Activated naive CD4-positive, alpha-beta T cell treated with anti-CD3 and anti-CD28 coated beads for 36 hours (primary cell): ENCODE measurements around the gene APOL6. TPM values are rescaled to one million over a fixed set of nuclear protein-coding genes. Genes with fewer than 3 reads are reported as not detected.
A peak's percentile ranks its signal among the peaks of the same experiment; 100 is the strongest.
"Not testable (repeated sequence)": the region's sequence is repeated elsewhere in the genome, so short reads cannot be mapped to it uniquely, and the experiment has no call there.

Experiments used
- CTCF ChIA-PET: fragments of 350-600 bp; sonication (Branson Sonifier 250); formaldehyde crosslinking; loops from one replicate; lab custom pipeline; 2021; ENCODE audit warnings: antibody characterized with exemption; lab: Charles Lee
- DNase-seq: peaks from one replicate; pipeline ENCODE4 v3.0.0-alpha.2; 2020
- H3K27ac Mint-ChIP-seq: one replicate; pipeline ENCODE4 v1.8.0; 2021; ENCODE audit warnings: mild to moderate bottlenecking, mixed read lengths
- H3K27me3 Mint-ChIP-seq: one replicate; pipeline ENCODE4 v1.8.0; 2021; ENCODE audit warnings: low read depth, mixed read lengths
- H3K36me3 Mint-ChIP-seq: one replicate; pipeline ENCODE4 v1.8.0; 2021; ENCODE audit warnings: low read depth, mixed read lengths
- H3K4me1 Mint-ChIP-seq: one replicate; pipeline ENCODE4 v1.8.0; 2021; ENCODE audit warnings: low read depth, mixed read lengths
- H3K4me3 Mint-ChIP-seq: one replicate; pipeline ENCODE4 v1.8.0; 2021; ENCODE audit warnings: mild to moderate bottlenecking, moderate library complexity, mixed read lengths
- H3K9me3 Mint-ChIP-seq: one replicate; pipeline ENCODE4 v1.8.0; 2021; ENCODE audit warnings: mixed read lengths
- intact Hi-C: fragments of 100-400 bp; cut with micrococcal nuclease; formaldehyde crosslinking; loops from one replicate; pipeline ENCODE4 v1.15.1; 2023
- total RNA-seq, 2 experiments: library from RNA; stranded (reverse); gene quantifications; one replicate each; pipeline ENCODE4 v1.2.3, GENCODE V29; 2021

APOL6 gene
- total RNA-seq, 2 experiments from 2014 or later = 33.6 to 33.8 TPM

GRCh38 chr22:35666699-35667098 is 18.5 kb downstream of the APOL6 start:
- DNase-seq, H3K27ac Mint-ChIP-seq, CTCF ChIA-PET, intact Hi-C loops, H3K27me3 Mint-ChIP-seq, H3K4me3 Mint-ChIP-seq: not testable (repeated sequence)
- H3K4me1 Mint-ChIP-seq = peaks cover 19% of the 10 kb centered on the region
- H3K9me3 Mint-ChIP-seq = peaks cover 29% of the 10 kb centered on the region
- peaks cover 43% of the 10 kb centered on the region for H3K36me3 Mint-ChIP-seq

DNA sequence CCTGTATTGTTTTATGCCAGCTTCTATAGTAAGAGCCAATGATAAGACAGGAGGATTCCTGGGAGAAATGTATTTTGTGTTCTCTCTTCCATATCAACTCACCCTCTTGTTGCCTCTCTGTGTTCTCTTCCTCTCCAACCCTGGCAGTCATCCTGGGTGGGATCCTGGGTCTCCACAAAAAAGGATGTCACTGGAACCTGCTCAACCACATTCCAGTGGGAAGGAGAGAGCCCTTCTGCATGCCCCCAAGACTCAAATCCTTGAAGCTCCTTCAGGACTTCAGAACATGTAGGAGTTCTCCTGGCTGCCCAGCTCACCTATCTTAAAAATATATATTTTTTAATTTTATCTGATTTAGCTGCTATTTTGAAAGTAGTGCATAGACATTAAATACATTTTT is 26.1 kb downstream of the APOL6 start:
- Mint-ChIP-seq H3K27ac (no peak overlapping the region), H3K36me3 (peaks cover 17% of the 10 kb centered on the region), H3K4me3 (no peak overlapping the region), H3K4me1 (peaks cover 12% of the 10 kb centered on the region), H3K27me3 (no peaks in the 10 kb centered on the region), H3K9me3 (peaks cover 45% of the 10 kb centered on the region)
- intact Hi-C loops = no loop called here
- CTCF ChIA-PET = no interaction called here
- DNase-seq = no peak

- not testable (repeated sequence) for H3K4me3 Mint-ChIP-seq, H3K27ac Mint-ChIP-seq
Measured at GRCh38 chr22:35676065-35676464, 27.8 kb downstream of the APOL6 start.

GRCh38 chr22:35677460-35678187 is 29.4 kb downstream of the APOL6 start:
- Mint-ChIP-seq H3K36me3 (peaks cover 17% of the 10 kb centered on the region), H3K4me1 (peaks cover 26% of the 10 kb centered on the region), H3K27ac (no peak overlapping the region), H3K27me3 (no peaks in the 10 kb centered on the region), H3K9me3 (peaks cover 49% of the 10 kb centered on the region), H3K4me3 (no peak overlapping the region)
- DNase-seq = no peak
- intact Hi-C loops = no loop called here
- CTCF ChIA-PET = interaction anchor here (0.5 to 1.2 kb wide), 2 partner anchors 50 to 198 kb away, joined by 3 to 4 read pairs; no protein-coding TSS in a partner anchor

More at GRCh38 chr22:35676065-35676464, 27.8 kb downstream of the APOL6 start:
- DNase-seq, intact Hi-C loops, CTCF ChIA-PET, H3K27me3 Mint-ChIP-seq: not testable (repeated sequence)
- Mint-ChIP-seq H3K9me3 (peaks cover 47% of the 10 kb centered on the region), H3K4me1 (peaks cover 26% of the 10 kb centered on the region), H3K36me3 (peaks cover 20% of the 10 kb centered on the region)

DNA sequence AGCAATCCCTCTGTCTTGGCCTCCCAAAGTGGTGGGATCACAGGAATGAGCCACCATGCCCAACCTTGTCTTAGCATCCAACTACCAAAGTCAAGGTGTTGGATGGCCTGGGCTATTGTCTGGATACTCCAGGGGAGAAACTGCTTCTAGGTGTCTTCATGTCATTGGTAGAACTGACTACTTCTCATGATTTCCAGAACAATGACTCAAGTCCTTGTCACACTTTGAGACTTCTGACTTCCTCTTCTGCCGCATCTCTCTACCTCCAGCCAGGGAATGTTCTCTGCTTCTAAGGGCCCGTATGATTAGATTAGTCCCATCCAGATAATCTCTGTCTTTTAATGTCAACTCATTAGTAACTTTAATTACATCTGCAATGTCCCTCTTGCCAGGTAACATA is 30.6 kb downstream of the APOL6 start:
- Mint-ChIP-seq H3K4me3 (no peak overlapping the region), H3K4me1 (peaks cover 26% of the 10 kb centered on the region), H3K36me3 (peaks cover 17% of the 10 kb centered on the region), H3K9me3 (peaks cover 45% of the 10 kb centered on the region), H3K27ac (peak overlapping the region; percentile 80), H3K27me3 (no peaks in the 10 kb centered on the region)
- DNase-seq = peak; percentile 16
- intact Hi-C loops = loop anchor here (1.0 kb wide), 2 partner anchors 19 to 31 kb away; partner anchors contain the start of gene APOL6
- CTCF ChIA-PET = interaction anchor here (0.5 to 1.2 kb wide), 2 partner anchors 8 to 51 kb away, joined by 3 to 4 read pairs; no protein-coding TSS in a partner anchor

GRCh38 chr22:35679492-35679891 is 31.2 kb downstream of the APOL6 start:
- peak overlapping the region; percentile 80 for H3K27ac Mint-ChIP-seq
- intact Hi-C loops = loop anchor here (1.0 kb wide), 2 partner anchors 19 to 31 kb away; partner anchors contain the start of gene APOL6
- H3K4me3 Mint-ChIP-seq, CTCF ChIA-PET, H3K27me3 Mint-ChIP-seq: not testable (repeated sequence)
- DNase-seq = peak; percentile 80
- H3K4me1 Mint-ChIP-seq = peaks cover 26% of the 10 kb centered on the region
- H3K9me3 Mint-ChIP-seq = peaks cover 45% of the 10 kb centered on the region
- H3K36me3 Mint-ChIP-seq = peaks cover 17% of the 10 kb centered on the region

GRCh38 chr22:35681454-35682052 is 33.3 kb downstream of the APOL6 start:
- Mint-ChIP-seq H3K27me3 (no peaks in the 10 kb centered on the region), H3K9me3 (peaks cover 33% of the 10 kb centered on the region), H3K4me3 (no peak overlapping the region), H3K27ac (no peak overlapping the region), H3K4me1 (peaks cover 25% of the 10 kb centered on the region), H3K36me3 (peaks cover 7% of the 10 kb centered on the region)
- CTCF ChIA-PET = no interaction called here
- DNase-seq = no peak
- intact Hi-C loops = no loop called here

- peaks cover 23% of the 10 kb centered on the region for H3K4me1 Mint-ChIP-seq
- peaks cover 22% of the 10 kb centered on the region for H3K9me3 Mint-ChIP-seq
- no peak for DNase-seq
- CTCF ChIA-PET = interaction anchor here (1.1 kb wide), 1 partner anchor 19 kb away, joined by 3 read pairs; no protein-coding TSS in a partner anchor
- H3K27me3 Mint-ChIP-seq = no peaks in the 10 kb centered on the region
- intact Hi-C loops = no loop called here
- peaks cover 7% of the 10 kb centered on the region for H3K36me3 Mint-ChIP-seq
- H3K27ac Mint-ChIP-seq = no peak overlapping the region
- H3K4me3 Mint-ChIP-seq = no peak overlapping the region
Measured at GRCh38 chr22:35683560-35683959, 35.3 kb downstream of the APOL6 start.

DNA sequence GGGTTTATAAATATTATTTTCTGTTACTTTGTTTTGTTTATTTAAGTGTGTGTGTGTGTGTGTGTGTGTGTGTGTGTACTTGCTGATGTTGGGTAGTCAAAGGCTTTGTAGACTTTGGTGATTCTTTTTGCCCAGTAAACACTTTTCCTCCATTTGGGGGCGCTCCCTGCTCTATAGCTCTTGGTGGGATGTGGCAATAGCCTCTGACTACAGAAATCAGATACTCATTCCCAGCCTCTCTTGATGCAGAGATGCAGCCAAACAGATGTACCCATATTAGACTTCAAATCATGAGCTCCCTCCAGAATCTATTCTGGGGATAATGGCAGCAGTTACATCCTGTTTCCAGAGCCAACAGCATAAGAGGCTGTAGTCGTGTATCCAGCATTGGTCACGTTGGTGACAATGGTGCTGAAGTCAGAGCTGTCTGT is 36.0 kb downstream of the APOL6 start:
- CTCF ChIA-PET = interaction anchor here (0.6 to 1.1 kb wide), 4 partner anchors 19 to 77 kb away, joined by 3 to 4 read pairs (median 3); no protein-coding TSS in a partner anchor
- Mint-ChIP-seq H3K4me3 (no peak overlapping the region), H3K36me3 (peaks cover 3% of the 10 kb centered on the region), H3K4me1 (peaks cover 15% of the 10 kb centered on the region), H3K27me3 (no peaks in the 10 kb centered on the region), H3K27ac (no peak overlapping the region), H3K9me3 (peaks cover 14% of the 10 kb centered on the region)
- intact Hi-C loops = no loop called here
- no peak for DNase-seq

- no peak overlapping the region for H3K27ac Mint-ChIP-seq
- no peaks in the 10 kb centered on the region for H3K27me3 Mint-ChIP-seq
- H3K4me1 Mint-ChIP-seq = peaks cover 11% of the 10 kb centered on the region
- no peak for DNase-seq
- H3K9me3 Mint-ChIP-seq = peaks cover 12% of the 10 kb centered on the region
- intact Hi-C loops = no loop called here
- peaks cover 3% of the 10 kb centered on the region for H3K36me3 Mint-ChIP-seq
- CTCF ChIA-PET = interaction anchor here (0.6 to 1.1 kb wide), 4 partner anchors 20 to 77 kb away, joined by 3 to 4 read pairs (median 3); no protein-coding TSS in a partner anchor
- H3K4me3 Mint-ChIP-seq = no peak overlapping the region
Measured at GRCh38 chr22:35684732-35685131, 36.5 kb downstream of the APOL6 start.

GRCh38 chr22:35685731-35686130 is 37.5 kb downstream of the APOL6 start:
- no peaks in the 10 kb centered on the region for H3K27me3 Mint-ChIP-seq
- intact Hi-C loops = no loop called here
- peaks cover 3% of the 10 kb centered on the region for H3K4me1 Mint-ChIP-seq
- peaks cover 11% of the 10 kb centered on the region for H3K9me3 Mint-ChIP-seq
- no peak overlapping the region for H3K27ac Mint-ChIP-seq
- peaks cover 2% of the 10 kb centered on the region for H3K36me3 Mint-ChIP-seq
- H3K4me3 Mint-ChIP-seq = no peak overlapping the region
- CTCF ChIA-PET = no interaction called here
- DNase-seq = no peak

GRCh38 chr22:35686298-35686697 is 38.1 kb downstream of the APOL6 start:
- Mint-ChIP-seq H3K36me3 (no peaks in the 10 kb centered on the region), H3K4me1 (no peaks in the 10 kb centered on the region), H3K9me3 (peaks cover 7% of the 10 kb centered on the region), H3K27ac (no peak overlapping the region), H3K27me3 (no peaks in the 10 kb centered on the region), H3K4me3 (no peak overlapping the region)
- intact Hi-C loops = no loop called here
- no peak for DNase-seq
- CTCF ChIA-PET = interaction anchor here (0.7 kb wide), 1 partner anchor 8 kb away, joined by 3 read pairs; no protein-coding TSS in a partner anchor
